MCF 10A (cell line): ENCODE measurements around the gene TKT. TPM values are rescaled to one million over a fixed set of nuclear protein-coding genes. Genes with fewer than 3 reads are reported as not detected.

Source experiments
- BruUV-seq: library from RNA; stranded (reverse); fragments of 400-500 nt; replicated peaks from 2 replicates; lab custom pipeline; 2021; lab: Mats Ljungman, UMichigan
- CTCF ChIA-PET: fragments of 300-600 bp; sonication (Branson Sonifier 250); formaldehyde crosslinking; extraction: SDS; loops from one replicate; lab custom pipeline; 2021; ENCODE audit warnings: antibody characterized with exemption, inconsistent platforms; lab: Yijun Ruan, JAX
- POLR2A ChIA-PET: fragments of 300-600, 350-650 bp; sonication (Branson Sonifier 250); formaldehyde crosslinking; extraction: SDS; loops from one replicate; lab custom pipeline; 2020; ENCODE audit warnings: antibody characterized with exemption, inconsistent platforms; lab: Yijun Ruan, JAX
- DNase-seq: peaks from one replicate; pipeline ENCODE4 v3.0.0-alpha.2; 2018; ENCODE audit not compliant: unreplicated experiment
- H3K27ac Mint-ChIP-seq: one replicate; pipeline ENCODE4 v1.8.0; 2022; ENCODE audit warnings: mild to moderate bottlenecking, low read depth, mixed read lengths; ENCODE audit not compliant: unreplicated experiment
- H3K27me3 Mint-ChIP-seq: one replicate; pipeline ENCODE4 v1.8.0; 2022; ENCODE audit warnings: mixed read lengths; ENCODE audit not compliant: insufficient read depth, unreplicated experiment
- H3K36me3 Mint-ChIP-seq: one replicate; pipeline ENCODE4 v1.8.0; 2022; ENCODE audit warnings: mild to moderate bottlenecking, moderate library complexity, mixed read lengths; ENCODE audit not compliant: insufficient read depth, unreplicated experiment
- H3K4me1 Mint-ChIP-seq: one replicate; pipeline ENCODE4 v1.8.0; 2022; ENCODE audit warnings: mixed read lengths; ENCODE audit not compliant: insufficient read depth, unreplicated experiment
- H3K4me3 Mint-ChIP-seq: one replicate; pipeline ENCODE4 v1.8.0; 2022; ENCODE audit warnings: mild to moderate bottlenecking, moderate library complexity, mixed read lengths; ENCODE audit not compliant: unreplicated experiment
- H3K9me3 Mint-ChIP-seq: one replicate; pipeline ENCODE4 v1.8.0; 2022; ENCODE audit warnings: mixed read lengths; ENCODE audit not compliant: unreplicated experiment
- CTCF ChIP-seq: fragments of 200-600 bp; IDR thresholded peaks from one replicate; pipeline ENCODE4 v1.8.0; 2022; ENCODE audit warnings: antibody characterized with exemption, mild to moderate bottlenecking; ENCODE audit not compliant: unreplicated experiment
- intact Hi-C: fragments of 100-400 bp; cut with micrococcal nuclease; formaldehyde crosslinking; loops from 2 replicates; pipeline ENCODE4 v1.14.1; 2022
- total RNA-seq: library from RNA; stranded (reverse); gene quantifications from 2 replicates; pipeline ENCODE4 v1.2.3, GENCODE V29; 2022

TKT gene
- total RNA-seq, 1 experiment from 2014 or later = 326 TPM

GRCh38 chr3:53218131-53218530 is 37.7 kb downstream of the TKT start:
- CTCF ChIA-PET = interaction anchor here (0.6 to 2.4 kb wide), 6 partner anchors 9 to 1170 kb away, joined by 3 to 9 read pairs (median 4); no protein-coding TSS in a partner anchor
- no peaks in the 10 kb centered on the region for H3K27me3 Mint-ChIP-seq
- POLR2A ChIA-PET = interaction anchor here (0.6 kb wide), 1 partner anchor 58 kb away, joined by 3 read pairs; no protein-coding TSS in a partner anchor
- intact Hi-C loops = no loop called here
- H3K9me3 Mint-ChIP-seq = no peaks in the 10 kb centered on the region
- H3K4me3 Mint-ChIP-seq = no peak overlapping the region
- no peak for TF ChIP-seq CTCF
- peaks cover 6% of the 10 kb centered on the region for H3K36me3 Mint-ChIP-seq
- no peak for DNase-seq
- no peak overlapping the region for H3K27ac Mint-ChIP-seq
- no TSS peak for BruUV-seq
- no peaks in the 10 kb centered on the region for H3K4me1 Mint-ChIP-seq

DNA sequence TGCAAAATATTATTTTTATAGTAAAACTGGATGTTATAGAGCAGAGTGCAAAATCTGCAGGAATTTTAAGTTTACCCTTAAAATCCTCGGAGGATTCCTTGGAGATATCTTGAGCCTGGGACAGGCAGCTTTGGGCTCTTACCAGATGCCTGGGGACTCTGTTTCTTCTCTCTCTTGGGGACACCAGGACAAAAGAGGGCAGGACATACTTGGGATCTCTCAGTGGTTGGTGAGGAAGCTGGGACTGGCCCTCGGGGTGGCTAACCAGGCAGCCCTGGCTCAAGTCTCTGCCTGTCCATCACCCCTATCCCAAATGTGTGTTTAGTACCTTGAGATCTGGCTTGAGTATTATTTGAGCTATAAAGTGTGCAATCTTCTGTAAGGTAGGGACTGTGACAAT is 38.6 kb downstream of the TKT start:
- H3K4me1 Mint-ChIP-seq = no peaks in the 10 kb centered on the region
- intact Hi-C loops = no loop called here
- DNase-seq = no peak
- peaks cover under 1% of the 10 kb centered on the region for H3K36me3 Mint-ChIP-seq
- TF ChIP-seq CTCF = no peak
- H3K27me3 Mint-ChIP-seq = no peaks in the 10 kb centered on the region
- BruUV-seq = no TSS peak
- CTCF ChIA-PET = interaction anchor here (1.0 kb wide), 2 partner anchors 56 to 119 kb away, joined by 3 to 4 read pairs; no protein-coding TSS in a partner anchor
- POLR2A ChIA-PET = no interaction called here
- no peak overlapping the region for H3K27ac Mint-ChIP-seq
- H3K4me3 Mint-ChIP-seq = no peak overlapping the region
- H3K9me3 Mint-ChIP-seq = no peaks in the 10 kb centered on the region

DNA sequence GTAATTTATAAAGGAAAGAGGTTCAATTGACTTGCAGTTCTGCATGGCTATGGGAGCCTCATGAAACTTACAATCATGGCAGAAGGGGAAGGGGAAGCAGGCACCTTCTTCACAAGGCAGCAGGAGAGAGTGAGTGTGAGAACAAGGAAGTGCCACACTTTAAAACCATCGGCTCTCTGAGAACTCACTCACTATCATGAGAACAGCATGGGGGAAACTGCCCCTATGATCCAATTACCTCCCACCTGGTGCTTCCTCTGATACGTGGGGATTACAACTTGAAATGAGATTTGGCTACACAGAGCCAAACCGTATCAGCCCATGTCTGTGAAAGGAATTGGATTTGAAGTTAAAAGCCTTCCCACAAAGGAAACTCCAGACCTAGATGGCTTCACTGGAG is 39.1 kb downstream of the TKT start:
- no TSS peak for BruUV-seq
- CTCF ChIA-PET = interaction anchor here (1.0 kb wide), 1 partner anchor 57 kb away, joined by 4 read pairs; no protein-coding TSS in a partner anchor
- DNase-seq = no peak
- intact Hi-C loops = no loop called here
- POLR2A ChIA-PET = no interaction called here
- no peaks in the 10 kb centered on the region for H3K36me3 Mint-ChIP-seq
- no peaks in the 10 kb centered on the region for H3K9me3 Mint-ChIP-seq
- no peak for TF ChIP-seq CTCF
- no peak overlapping the region for H3K27ac Mint-ChIP-seq
- H3K4me3 Mint-ChIP-seq = no peak overlapping the region
- H3K4me1 Mint-ChIP-seq = no peaks in the 10 kb centered on the region
- H3K27me3 Mint-ChIP-seq = no peaks in the 10 kb centered on the region

- Mint-ChIP-seq H3K36me3 (no peaks in the 10 kb centered on the region), H3K9me3 (no peaks in the 10 kb centered on the region), H3K27me3 (no peaks in the 10 kb centered on the region), H3K4me1 (no peaks in the 10 kb centered on the region), H3K4me3 (no peak overlapping the region), H3K27ac (no peak overlapping the region)
- no peak for DNase-seq
- no peak for TF ChIP-seq CTCF
- BruUV-seq = no TSS peak
- POLR2A ChIA-PET = no interaction called here
- intact Hi-C loops = no loop called here
- CTCF ChIA-PET = interaction anchor here (0.6 kb wide), 2 partner anchors 134 to 1010 kb away, joined by 5 read pairs; no protein-coding TSS in a partner anchor
Observed at GRCh38 chr3:53215816-53216215, 40.0 kb downstream of the TKT start.
